AG04449 (cell line): ENCODE measurements around the gene BDKRB2.

ENCODE experiments used
- CTCF ChIA-PET: fragments of 350-600 bp; formaldehyde crosslinking; extraction: SDS; loops from one replicate; lab custom pipeline; 2021; ENCODE audit warnings: antibody characterized with exemption; lab: Yijun Ruan, JAX
- POLR2A ChIA-PET: fragments of 400-600, 350-600 bp; formaldehyde crosslinking; extraction: SDS; loops from one replicate; lab custom pipeline; 2020; ENCODE audit warnings: antibody characterized with exemption, inconsistent platforms; lab: Yijun Ruan, JAX
- DNase-seq: peaks from one replicate; pipeline ENCODE4 v3.0.0-alpha.2; 2010; ENCODE audit warnings: low read depth, low spot score
- H3K4me3 ChIP-seq: 2 replicates; pipeline ENCODE4 v1.5.1; 2011; ENCODE audit warnings: low read depth, mild to moderate bottlenecking, control low read depth, low read length
- CTCF ChIP-seq: IDR thresholded peaks from one replicate; pipeline ENCODE4 v1.5.1; 2011; ENCODE audit warnings: mild to moderate bottlenecking, moderate library complexity, low read length, control low read depth, inconsistent platforms; ENCODE audit not compliant: insufficient read depth; ENCODE audit errors: missing control alignments

BDKRB2 gene

DNA sequence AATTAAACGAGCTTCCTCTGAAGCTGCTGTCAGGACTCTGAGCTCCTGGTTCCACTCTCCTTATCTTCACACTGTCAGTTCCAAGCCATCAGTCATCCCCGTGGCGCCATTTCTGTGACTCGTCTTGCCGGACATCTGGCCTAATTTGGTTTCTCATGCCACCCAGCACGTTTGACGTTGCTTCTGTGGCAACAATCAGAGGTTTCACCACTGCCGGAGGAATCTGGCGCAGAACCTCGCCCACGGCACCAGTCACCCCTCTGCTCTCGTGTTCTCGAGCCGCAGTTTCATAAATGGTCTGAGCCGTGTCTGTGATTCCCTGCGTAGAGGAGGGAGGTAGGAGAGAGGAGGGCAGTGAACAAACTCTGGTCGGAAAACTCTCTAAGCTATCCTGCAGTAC lies 81.0 kb downstream of the BDKRB2 start:
- no peak for TF ChIP-seq CTCF
- no peak overlapping the region for H3K4me3 ChIP-seq
- CTCF ChIA-PET, result interaction anchor here (1.1 to 18.8 kb wide), 6 partner anchors 10 to 290 kb away, joined by 4 to 746 read pairs (median 24); no protein-coding TSS in a partner anchor
- POLR2A ChIA-PET, result no interaction called here
- no peak for DNase-seq

DNA sequence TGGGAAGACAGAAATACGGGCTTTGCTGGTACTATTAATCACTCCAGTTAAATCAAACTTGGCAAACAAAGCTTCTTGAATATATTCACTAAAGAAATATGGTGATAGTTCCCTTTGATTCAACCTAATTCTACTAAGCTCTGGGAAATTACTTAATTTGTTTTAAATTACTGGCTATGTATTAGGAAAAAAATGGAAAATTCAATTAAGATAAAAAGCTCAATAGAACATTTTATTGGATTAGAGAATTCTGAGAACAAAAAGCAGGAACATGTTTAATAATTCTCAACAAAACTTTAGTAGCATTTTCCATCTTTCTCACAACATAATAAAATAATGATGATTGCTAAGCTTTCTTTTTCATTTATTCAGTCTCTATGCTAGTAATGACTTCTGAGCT lies 81.6 kb downstream of the BDKRB2 start:
- no peak for TF ChIP-seq CTCF
- DNase-seq, result no peak
- ChIA-PET CTCF (interaction anchor here (1.1 to 18.8 kb wide), 6 partner anchors 10 to 291 kb away, joined by 4 to 746 read pairs (median 24); no protein-coding TSS in a partner anchor), POLR2A (no interaction called here)
- no peak overlapping the region for H3K4me3 ChIP-seq

DNA sequence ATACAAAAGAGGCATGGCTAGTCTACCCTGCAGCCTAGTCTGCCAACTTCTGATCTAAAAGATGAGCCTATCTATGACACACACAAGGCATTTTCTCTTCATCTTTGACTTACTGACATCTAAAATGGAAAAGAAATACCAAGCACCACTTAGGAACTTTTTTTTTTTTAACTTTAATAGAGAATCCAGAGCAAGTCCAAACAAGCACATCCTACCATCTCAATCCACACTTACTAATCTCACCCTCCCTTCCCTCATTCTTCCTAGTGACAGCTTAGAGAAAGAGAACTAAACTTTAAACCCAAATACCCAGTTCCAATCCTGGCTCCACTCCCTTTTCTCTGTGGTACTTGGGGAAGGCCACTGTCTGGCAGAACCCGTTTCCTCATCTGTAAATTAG lies 83.2 kb downstream of the BDKRB2 start:
- H3K4me3 ChIP-seq, result no peak overlapping the region
- POLR2A ChIA-PET, result no interaction called here
- CTCF ChIA-PET, result interaction anchor here (0.7 to 18.8 kb wide), 4 partner anchors 9 to 187 kb away, joined by 4 to 746 read pairs (median 46); no protein-coding TSS in a partner anchor
- no peak for TF ChIP-seq CTCF
- DNase-seq, result no peak
